ENCODE measurements around the gene BPIFB3. TPM values are rescaled to one million over a fixed set of nuclear protein-coding genes. Genes with fewer than 3 reads are reported as not detected.

Gene BPIFB3
- total RNA-seq, 1 experiment from 2014 or later: not detected

DNA sequence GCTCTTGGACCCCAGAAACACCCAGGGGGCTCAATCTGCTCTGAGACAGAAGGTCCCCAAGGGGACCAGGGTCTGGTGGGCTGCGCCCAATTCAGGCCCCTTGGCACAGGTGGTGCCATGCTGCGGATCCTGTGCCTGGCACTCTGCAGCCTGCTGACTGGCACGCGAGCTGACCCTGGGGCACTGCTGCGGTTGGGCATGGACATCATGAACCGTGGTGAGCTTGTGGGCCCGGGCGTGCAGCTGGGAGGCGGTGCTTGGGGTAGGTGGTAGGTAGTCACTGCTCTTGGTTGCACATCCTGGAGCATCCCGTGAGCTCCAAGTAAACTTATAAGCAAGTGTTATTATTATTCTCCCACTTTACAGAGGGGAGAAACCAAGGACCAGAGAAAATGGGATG is 22.2 kb upstream of the BPIFB3 start, which contains the start of gene BPIFB6:
TSS of gene BPIFB6 (plus strand) at position 118 of the 400 bp plus-strand sequence. CDS start at position 118, 0 bp downstream.
- Histone ChIP-seq H3K79me2 (ENCODE audit: low read length) (no peaks in the 10 kb centered on the region), H2AFZ (ENCODE audit: low read length) (no peak within 1 kb of the TSS), H3K9me3 (ENCODE audit: low read length) (no peaks in the 10 kb centered on the region), H3K27me3 (ENCODE audit: low read length) (no peaks in the 10 kb centered on the region), H3K27ac (ENCODE audit: low read length) (no peak within 1 kb of the TSS), H3K4me2 (ENCODE audit: low read depth, low read length, poor library complexity, severe bottlenecking) (no peak within 1 kb of the TSS), H3K4me1 (ENCODE audit: low read length) (no peaks in the 10 kb centered on the region), H3K4me3 (ENCODE audit: low read length) (no peak within 1 kb of the TSS), H4K20me1 (ENCODE audit: insufficient read depth, low read depth, low read length) (no peaks in the 10 kb centered on the region), H3K9me2 (replicated peaks; ENCODE audit: insufficient read depth, low read length) (no peaks in the 10 kb centered on the region), H3K9ac (ENCODE audit: low read length) (no peak within 1 kb of the TSS), H3K36me3 (ENCODE audit: insufficient read depth, low read length) (no peaks in the 10 kb centered on the region)
- DNase-seq: no peak

DNA sequence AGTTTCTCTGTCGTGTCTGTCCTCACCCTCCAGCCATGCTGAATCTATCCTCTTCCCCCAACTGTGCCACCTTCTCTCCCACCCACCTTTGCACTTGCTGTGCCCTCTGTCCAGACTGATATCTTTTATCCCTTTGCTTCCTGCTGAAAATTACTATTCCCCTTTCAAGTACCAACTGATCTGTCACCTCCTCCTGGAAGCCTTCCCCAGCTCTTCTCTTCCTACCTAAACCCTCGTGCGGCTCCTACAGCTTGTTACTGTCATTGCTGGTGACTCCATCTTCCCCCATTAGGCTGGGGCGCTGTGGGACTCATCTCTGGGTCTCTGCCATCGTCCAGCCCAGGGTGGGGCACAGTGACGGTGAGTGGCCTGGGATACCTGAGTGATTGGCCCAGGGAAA is 21.1 kb upstream of the BPIFB3 start:
- no peaks in the 10 kb centered on the region for H3K9me3 ChIP-seq (ENCODE audit: low read length)
- H3K79me2 ChIP-seq (ENCODE audit: low read length): no peaks in the 10 kb centered on the region
- H3K9ac ChIP-seq (ENCODE audit: low read length): no peak overlapping the region
- H2AFZ ChIP-seq (ENCODE audit: low read length): no peak overlapping the region
- H3K9me2 ChIP-seq (replicated peaks; ENCODE audit: insufficient read depth, low read length): no peaks in the 10 kb centered on the region
- no peaks in the 10 kb centered on the region for H3K36me3 ChIP-seq (ENCODE audit: insufficient read depth, low read length)
- no peaks in the 10 kb centered on the region for H4K20me1 ChIP-seq (ENCODE audit: insufficient read depth, low read depth, low read length)
- H3K4me1 ChIP-seq (ENCODE audit: low read length): no peaks in the 10 kb centered on the region
- no peak overlapping the region for H3K4me2 ChIP-seq (ENCODE audit: low read depth, low read length, poor library complexity, severe bottlenecking)
- H3K27ac ChIP-seq (ENCODE audit: low read length): no peak overlapping the region
- DNase-seq: no peak
- H3K4me3 ChIP-seq (ENCODE audit: low read length): no peak overlapping the region
- no peaks in the 10 kb centered on the region for H3K27me3 ChIP-seq (ENCODE audit: low read length)

DNA sequence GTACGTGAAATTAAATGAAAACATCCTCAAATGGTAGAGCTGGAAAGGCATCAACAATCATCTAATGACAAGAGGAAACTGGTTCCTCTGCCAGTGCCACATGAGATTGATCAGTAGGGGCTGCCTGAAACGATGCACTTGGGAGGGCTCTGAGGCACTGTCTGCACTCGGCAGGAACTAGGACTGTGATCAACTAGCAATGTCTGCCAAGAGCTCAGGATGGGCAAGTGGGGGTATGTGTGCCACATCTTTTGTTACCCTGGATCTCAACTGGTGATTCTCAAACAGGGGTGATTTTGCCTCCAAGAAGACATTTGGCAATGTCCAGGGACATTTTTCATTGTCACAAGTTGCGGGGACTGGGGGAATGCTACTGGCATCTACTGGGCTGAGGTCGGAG is 20.3 kb upstream of the BPIFB3 start:
- no peak overlapping the region for H2AFZ ChIP-seq (ENCODE audit: low read length)
- H3K79me2 ChIP-seq (ENCODE audit: low read length): no peaks in the 10 kb centered on the region
- H3K4me1 ChIP-seq (ENCODE audit: low read length): no peaks in the 10 kb centered on the region
- no peaks in the 10 kb centered on the region for H3K9me3 ChIP-seq (ENCODE audit: low read length)
- H3K4me3 ChIP-seq (ENCODE audit: low read length): no peak overlapping the region
- no peaks in the 10 kb centered on the region for H4K20me1 ChIP-seq (ENCODE audit: insufficient read depth, low read depth, low read length)
- H3K27ac ChIP-seq (ENCODE audit: low read length): no peak overlapping the region
- H3K27me3 ChIP-seq (ENCODE audit: low read length): no peaks in the 10 kb centered on the region
- no peak overlapping the region for H3K9ac ChIP-seq (ENCODE audit: low read length)
- H3K4me2 ChIP-seq (ENCODE audit: low read depth, low read length, poor library complexity, severe bottlenecking): no peak overlapping the region
- DNase-seq: no peak
- no peaks in the 10 kb centered on the region for H3K9me2 ChIP-seq (replicated peaks; ENCODE audit: insufficient read depth, low read length)
- no peaks in the 10 kb centered on the region for H3K36me3 ChIP-seq (ENCODE audit: insufficient read depth, low read length)

DNA sequence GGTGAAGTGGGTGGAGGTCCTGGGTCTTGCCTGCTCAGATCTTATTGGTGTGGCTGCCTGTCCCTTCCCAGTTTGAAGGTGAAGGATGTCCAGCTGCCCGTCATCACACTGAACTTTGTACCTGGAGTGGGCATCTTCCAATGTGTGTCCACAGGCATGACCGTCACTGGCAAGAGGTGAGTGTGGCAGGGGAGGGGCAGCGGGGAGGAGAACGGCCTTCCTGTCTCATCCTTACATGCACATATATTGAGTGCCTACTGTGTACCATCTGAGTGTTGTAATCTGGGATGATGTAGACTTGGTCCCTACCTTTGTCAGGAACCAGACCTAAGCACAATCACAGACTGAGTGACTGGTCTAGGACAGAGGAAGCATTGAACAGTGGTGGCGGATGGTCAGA is 19.6 kb upstream of the BPIFB3 start:
- Histone ChIP-seq H3K79me2 (ENCODE audit: low read length) (no peaks in the 10 kb centered on the region), H3K4me3 (ENCODE audit: low read length) (no peak overlapping the region), H3K9me3 (ENCODE audit: low read length) (no peaks in the 10 kb centered on the region), H3K9ac (ENCODE audit: low read length) (no peak overlapping the region), H3K27ac (ENCODE audit: low read length) (no peak overlapping the region), H2AFZ (ENCODE audit: low read length) (no peak overlapping the region), H3K36me3 (ENCODE audit: insufficient read depth, low read length) (no peaks in the 10 kb centered on the region), H3K4me2 (ENCODE audit: low read depth, low read length, poor library complexity, severe bottlenecking) (no peak overlapping the region), H4K20me1 (ENCODE audit: insufficient read depth, low read depth, low read length) (no peaks in the 10 kb centered on the region), H3K27me3 (ENCODE audit: low read length) (no peaks in the 10 kb centered on the region), H3K9me2 (replicated peaks; ENCODE audit: insufficient read depth, low read length) (no peaks in the 10 kb centered on the region), H3K4me1 (ENCODE audit: low read length) (no peaks in the 10 kb centered on the region)
- DNase-seq: no peak

DNA sequence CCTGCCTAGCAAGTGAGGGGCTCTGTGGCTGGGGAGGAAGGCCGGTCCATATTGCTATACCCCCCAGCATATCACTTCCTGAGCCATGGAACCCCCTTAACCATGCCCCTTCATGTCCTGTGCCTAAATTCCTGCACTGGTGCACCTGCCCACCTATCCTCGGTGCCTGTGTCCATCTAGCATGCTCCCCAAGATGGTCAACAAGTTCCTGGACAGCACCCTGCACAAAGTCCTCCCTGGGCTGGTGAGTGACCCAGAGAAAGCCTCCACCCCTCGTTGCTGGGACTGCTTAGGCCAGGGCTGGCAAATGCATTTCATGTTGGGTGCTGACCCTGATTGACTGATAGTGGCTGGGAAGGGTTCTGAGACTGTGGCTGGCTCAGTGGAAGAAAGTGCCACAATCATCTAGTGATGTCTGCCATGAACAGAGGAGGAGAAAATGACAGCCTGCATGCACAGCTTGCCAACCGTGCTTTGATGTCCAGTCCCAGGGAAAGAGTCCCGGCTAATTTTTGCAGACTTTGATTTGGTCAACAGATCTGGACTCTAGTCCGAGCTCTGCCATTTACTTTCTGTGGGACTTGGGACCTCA is 18.7 kb upstream of the BPIFB3 start:
- H3K27me3 ChIP-seq (ENCODE audit: low read length): no peaks in the 10 kb centered on the region
- H3K9me3 ChIP-seq (ENCODE audit: low read length): no peaks in the 10 kb centered on the region
- H3K36me3 ChIP-seq (ENCODE audit: insufficient read depth, low read length): no peaks in the 10 kb centered on the region
- no peak overlapping the region for H3K27ac ChIP-seq (ENCODE audit: low read length)
- H3K4me2 ChIP-seq (ENCODE audit: low read depth, low read length, poor library complexity, severe bottlenecking): no peak overlapping the region
- H3K9me2 ChIP-seq (replicated peaks; ENCODE audit: insufficient read depth, low read length): no peaks in the 10 kb centered on the region
- H4K20me1 ChIP-seq (ENCODE audit: insufficient read depth, low read depth, low read length): no peaks in the 10 kb centered on the region
- H3K9ac ChIP-seq (ENCODE audit: low read length): no peak overlapping the region
- no peak overlapping the region for H3K4me3 ChIP-seq (ENCODE audit: low read length)
- no peaks in the 10 kb centered on the region for H3K79me2 ChIP-seq (ENCODE audit: low read length)
- no peak for DNase-seq
- H2AFZ ChIP-seq (ENCODE audit: low read length): no peak overlapping the region
- no peaks in the 10 kb centered on the region for H3K4me1 ChIP-seq (ENCODE audit: low read length)

DNA sequence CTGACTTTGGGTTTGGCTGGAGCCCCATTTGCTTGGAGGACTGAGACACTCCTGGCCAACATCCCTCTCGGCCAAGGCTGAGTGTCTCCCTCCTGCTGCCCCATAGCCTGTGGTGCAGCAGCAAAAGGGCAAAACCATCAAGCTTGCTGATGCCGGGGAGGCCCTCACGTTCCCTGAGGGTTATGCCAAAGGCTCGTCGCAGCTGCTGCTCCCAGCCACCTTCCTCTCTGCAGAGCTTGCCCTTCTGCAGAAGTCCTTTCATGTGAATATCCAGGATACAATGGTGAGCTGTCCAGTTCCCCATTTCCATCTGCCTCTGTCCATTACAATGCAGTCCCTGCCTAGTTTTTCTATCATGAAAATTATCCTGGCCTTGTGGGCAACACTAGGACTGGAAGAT is 16.2 kb upstream of the BPIFB3 start:
- Histone ChIP-seq H3K79me2 (ENCODE audit: low read length) (no peaks in the 10 kb centered on the region), H3K36me3 (ENCODE audit: insufficient read depth, low read length) (no peaks in the 10 kb centered on the region), H3K4me1 (ENCODE audit: low read length) (no peaks in the 10 kb centered on the region), H3K27ac (ENCODE audit: low read length) (no peak overlapping the region), H3K4me3 (ENCODE audit: low read length) (no peak overlapping the region), H3K9ac (ENCODE audit: low read length) (no peak overlapping the region), H3K27me3 (ENCODE audit: low read length) (no peaks in the 10 kb centered on the region), H3K9me2 (replicated peaks; ENCODE audit: insufficient read depth, low read length) (no peaks in the 10 kb centered on the region), H2AFZ (ENCODE audit: low read length) (no peak overlapping the region), H3K9me3 (ENCODE audit: low read length) (no peaks in the 10 kb centered on the region), H4K20me1 (ENCODE audit: insufficient read depth, low read depth, low read length) (no peaks in the 10 kb centered on the region), H3K4me2 (ENCODE audit: low read depth, low read length, poor library complexity, severe bottlenecking) (no peak overlapping the region)
- no peak for DNase-seq

DNA sequence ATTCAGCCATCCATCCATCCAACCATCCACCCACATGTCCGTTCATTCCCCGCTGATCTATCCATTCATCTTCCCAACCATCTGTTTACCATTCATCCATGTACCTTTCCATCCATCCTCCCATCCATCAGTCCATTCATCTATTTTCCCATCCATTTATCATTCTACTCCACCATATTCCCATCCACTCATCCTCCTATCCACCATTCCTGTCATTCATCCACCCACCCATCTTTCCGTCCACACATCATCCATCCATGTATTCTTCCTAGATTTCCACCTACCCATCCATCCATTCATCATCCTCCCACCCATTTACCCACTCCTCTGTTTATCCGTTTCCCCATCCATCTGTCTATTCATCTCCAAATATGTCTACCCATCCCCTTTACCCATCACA is 15.5 kb upstream of the BPIFB3 start:
- Histone ChIP-seq H3K4me3 (ENCODE audit: low read length) (no peak overlapping the region), H3K9me2 (replicated peaks; ENCODE audit: insufficient read depth, low read length) (no peaks in the 10 kb centered on the region), H2AFZ (ENCODE audit: low read length) (no peak overlapping the region), H3K27ac (ENCODE audit: low read length) (no peak overlapping the region), H3K36me3 (ENCODE audit: insufficient read depth, low read length) (no peaks in the 10 kb centered on the region), H3K27me3 (ENCODE audit: low read length) (no peaks in the 10 kb centered on the region), H3K9me3 (ENCODE audit: low read length) (no peaks in the 10 kb centered on the region), H4K20me1 (ENCODE audit: insufficient read depth, low read depth, low read length) (no peaks in the 10 kb centered on the region), H3K4me1 (ENCODE audit: low read length) (no peaks in the 10 kb centered on the region), H3K79me2 (ENCODE audit: low read length) (no peaks in the 10 kb centered on the region), H3K9ac (ENCODE audit: low read length) (no peak overlapping the region), H3K4me2 (ENCODE audit: low read depth, low read length, poor library complexity, severe bottlenecking) (no peak overlapping the region)
- DNase-seq: no peak

DNA sequence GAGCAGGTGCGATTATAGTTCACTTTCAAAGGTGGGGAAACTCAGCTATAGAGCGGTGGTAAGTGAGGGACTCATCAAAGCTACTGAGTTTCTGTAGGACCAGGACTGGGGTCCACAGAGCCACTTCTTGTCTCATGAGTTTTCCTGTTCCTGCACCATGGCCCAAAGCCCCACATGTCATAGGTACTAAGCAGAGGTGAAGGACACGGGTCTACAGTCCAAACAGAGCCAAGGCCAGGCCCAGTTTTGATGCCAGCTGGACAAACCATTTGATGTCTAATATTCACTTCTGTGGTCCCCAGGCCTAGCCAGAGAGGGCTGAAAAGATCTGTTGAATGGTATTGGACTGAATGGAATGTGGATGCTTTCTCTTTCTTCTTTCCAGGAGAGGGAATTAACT is 11.3 kb upstream of the BPIFB3 start:
- no peak overlapping the region for H3K27ac ChIP-seq (ENCODE audit: low read length)
- H3K4me1 ChIP-seq (ENCODE audit: low read length): no peaks in the 10 kb centered on the region
- no peak overlapping the region for H3K4me2 ChIP-seq (ENCODE audit: low read depth, low read length, poor library complexity, severe bottlenecking)
- H3K4me3 ChIP-seq (ENCODE audit: low read length): no peak overlapping the region
- no peak overlapping the region for H3K9ac ChIP-seq (ENCODE audit: low read length)
- H3K27me3 ChIP-seq (ENCODE audit: low read length): no peaks in the 10 kb centered on the region
- no peaks in the 10 kb centered on the region for H3K9me3 ChIP-seq (ENCODE audit: low read length)
- H3K9me2 ChIP-seq (replicated peaks; ENCODE audit: insufficient read depth, low read length): no peaks in the 10 kb centered on the region
- H4K20me1 ChIP-seq (ENCODE audit: insufficient read depth, low read depth, low read length): no peaks in the 10 kb centered on the region
- H3K36me3 ChIP-seq (ENCODE audit: insufficient read depth, low read length): no peaks in the 10 kb centered on the region
- H2AFZ ChIP-seq (ENCODE audit: low read length): no peak overlapping the region
- no peak for DNase-seq
- no peaks in the 10 kb centered on the region for H3K79me2 ChIP-seq (ENCODE audit: low read length)

Measured in Karpas-422 (cell line).